Measurements from ENCODE around the gene TRPC4. TPM values are rescaled to one million over a fixed set of nuclear protein-coding genes. Genes with fewer than 3 reads are reported as not detected.

Gene TRPC4
- total and polyA plus RNA-seq, 7 donors, result 0.64 to 11.8 (median 9.4) TPM; not detected in 1

- H3K9me3 ChIP-seq, result no peaks in the 10 kb centered on the region
- no peaks in the 10 kb centered on the region for H3K4me1 ChIP-seq
- 39 to 70% methylated on average over 6 of the region's 6 CpGs for WGBS, 2 donors
- DNase-seq, result no peak
- intact Hi-C loops (cut with DNase I), result no loop called here
- no peak overlapping the region for H3K4me3 ChIP-seq
- H3K27me3 ChIP-seq, result no peaks in the 10 kb centered on the region
- TF ChIP-seq EP300 (IDR thresholded peaks at IDR 0.05), result no peak
- no peak for TF ChIP-seq CTCF (IDR thresholded peaks at IDR 0.05)
- TF ChIP-seq POLR2A (IDR thresholded peaks at IDR 0.05), result no peak
- no peak for TF ChIP-seq POLR2AphosphoS5 (IDR thresholded peaks at IDR 0.05)
- no peak overlapping the region for H3K27ac ChIP-seq
- H3K36me3 ChIP-seq, result no peaks in the 10 kb centered on the region
Measured at GRCh38 chr13:37753776-37754175, 115.8 kb downstream of the TRPC4 start.

GRCh38 chr13:37752146-37752545 is 117.4 kb downstream of the TRPC4 start:
- no peak overlapping the region for H3K4me3 ChIP-seq
- TF ChIP-seq POLR2A (IDR thresholded peaks at IDR 0.05), result no peak
- TF ChIP-seq EP300 (IDR thresholded peaks at IDR 0.05), result no peak
- TF ChIP-seq POLR2AphosphoS5 (IDR thresholded peaks at IDR 0.05), result no peak
- TF ChIP-seq CTCF (IDR thresholded peaks at IDR 0.05), result no peak

GRCh38 chr13:37751025-37751424 is 118.5 kb downstream of the TRPC4 start:
- no peaks in the 10 kb centered on the region for H3K36me3 ChIP-seq
- 87 to 91% methylated on average over 9 of the region's 9 CpGs for WGBS, 2 donors
- no peak for TF ChIP-seq EP300 (IDR thresholded peaks at IDR 0.05)
- TF ChIP-seq CTCF (IDR thresholded peaks at IDR 0.05), result no peak
- no peak for TF ChIP-seq POLR2A (IDR thresholded peaks at IDR 0.05)
- TF ChIP-seq POLR2AphosphoS5 (IDR thresholded peaks at IDR 0.05), result no peak
- no peaks in the 10 kb centered on the region for H3K9me3 ChIP-seq
- H3K27me3 ChIP-seq, result no peaks in the 10 kb centered on the region
- no peak overlapping the region for H3K4me3 ChIP-seq
- no peak for DNase-seq
- H3K27ac ChIP-seq, result no peak overlapping the region
- peaks cover 0 to 9% (median 0%) of the 10 kb centered on the region in 4 donors for H3K4me1 ChIP-seq
- intact Hi-C loops (cut with DNase I), result no loop called here

More at GRCh38 chr13:37752146-37752545, 117.4 kb downstream of the TRPC4 start:
- Histone ChIP-seq H3K4me1 (peaks cover 0 to 4% (median 0%) of the 10 kb centered on the region in 4 donors), H3K27ac (no peak overlapping the region), H3K36me3 (no peaks in the 10 kb centered on the region), H3K9me3 (no peaks in the 10 kb centered on the region), H3K27me3 (no peaks in the 10 kb centered on the region)
- intact Hi-C loops (cut with DNase I), result no loop called here
- WGBS, 2 donors, result 83 to 88% methylated on average over 9 of the region's 9 CpGs
- DNase-seq, result no peak

GRCh38 chr13:37748913-37749312 is 120.7 kb downstream of the TRPC4 start:
- 68 to 83% methylated on average over 3 of the region's 3 CpGs for WGBS, 2 donors
- Histone ChIP-seq H3K27me3 (no peaks in the 10 kb centered on the region), H3K4me3 (no peak overlapping the region), H3K36me3 (no peaks in the 10 kb centered on the region), H3K9me3 (no peaks in the 10 kb centered on the region), H3K4me1 (peaks cover 0 to 9% (median 0%) of the 10 kb centered on the region in 4 donors), H3K27ac (no peak overlapping the region)
- intact Hi-C loops (cut with DNase I), result no loop called here
- no peak for DNase-seq
- TF ChIP-seq EP300 (IDR thresholded peaks at IDR 0.05) (no peak), CTCF (IDR thresholded peaks at IDR 0.05) (no peak), POLR2AphosphoS5 (IDR thresholded peaks at IDR 0.05) (no peak), POLR2A (IDR thresholded peaks at IDR 0.05) (no peak)

GRCh38 chr13:37747071-37747612 is 122.4 kb downstream of the TRPC4 start:
- 30 to 56% methylated on average over 5 of the region's 5 CpGs for WGBS, 2 donors
- Histone ChIP-seq H3K36me3 (no peaks in the 10 kb centered on the region), H3K9me3 (no peaks in the 10 kb centered on the region), H3K4me3 (no peak overlapping the region), H3K27me3 (no peaks in the 10 kb centered on the region), H3K27ac (no peak overlapping the region), H3K4me1 (peaks cover 0 to 9% (median 0%) of the 10 kb centered on the region in 4 donors)
- no peak for TF ChIP-seq POLR2A (IDR thresholded peaks at IDR 0.05)
- TF ChIP-seq EP300 (IDR thresholded peaks at IDR 0.05), result no peak
- TF ChIP-seq CTCF (IDR thresholded peaks at IDR 0.05), result no peak
- TF ChIP-seq POLR2AphosphoS5 (IDR thresholded peaks at IDR 0.05), result no peak
- intact Hi-C loops (cut with DNase I), result no loop called here
- no peak for DNase-seq
